Heart left ventricle (tissue), 16 donors: ENCODE measurements around the gene FNTB. TPM values are rescaled to one million over a fixed set of nuclear protein-coding genes. Genes with fewer than 3 reads are reported as not detected.

ENCODE experiments used
- ATAC-seq, 4 donors: fragments of 200-7000 bp; cut with Tn5 transposase; one replicate each; pipeline ENCODE4 v1.9.1; 2020 to 2022; ENCODE audit warnings: moderate library complexity in 4 of 4, mild to moderate bottlenecking in 3 of 4, moderate number of reproducible peaks in 1 of 4
- DNase-seq, 5 donors: peaks; one replicate each; pipeline ENCODE4 v3.0.0-alpha.2; 2020
- H3K27ac ChIP-seq, 12 donors: fragments of 200-600 bp; sonication (generic) in 4 of 12; one replicate each; pipeline versions ENCODE4 v1.5.0 to v1.8.0; 2016 to 2022; ENCODE audit warnings: mild to moderate bottlenecking in 2 of 12
- H3K27me3 ChIP-seq, 9 donors: fragments of 200-600 bp; sonication (generic) in 2 of 9; one replicate each; pipeline versions ENCODE4 v1.5.1 to v1.8.0; 2016 to 2022; ENCODE audit warnings: mild to moderate bottlenecking in 3 of 9
- H3K36me3 ChIP-seq, 9 donors: fragments of 200-600 bp; sonication (generic) in 2 of 9; one replicate each; pipeline versions ENCODE4 v1.5.0 to v1.8.0; 2018 to 2022; ENCODE audit warnings: mild to moderate bottlenecking in 2 of 9
- H3K4me1 ChIP-seq, 12 donors: fragments of 200-600 bp; sonication (generic) in 4 of 12; one replicate each; pipeline versions ENCODE4 v1.5.0 to v1.8.0; 2016 to 2022; ENCODE audit warnings: mild to moderate bottlenecking in 3 of 12
- H3K4me3 ChIP-seq, 12 donors: fragments of 200-600 bp; sonication (generic) in 4 of 12; one replicate each; pipeline versions ENCODE4 v1.5.0 to v1.8.0; 2017 to 2022; ENCODE audit warnings: mild to moderate bottlenecking in 9 of 12, moderate library complexity in 4 of 12
- H3K9me3 ChIP-seq, 12 donors: fragments of 200-600 bp; sonication (generic) in 4 of 12; one replicate each; pipeline versions ENCODE4 v1.5.0 to v1.8.0; 2016 to 2022; ENCODE audit warnings: mild to moderate bottlenecking in 1 of 12
- POLR2A ChIP-seq, 2 donors: fragments of 450-650 bp; IDR thresholded peaks; one replicate each; pipeline ENCODE4 v1.6.1; 2017; ENCODE audit warnings: antibody characterized with exemption in 2 of 2, mild to moderate bottlenecking in 2 of 2, moderate library complexity in 2 of 2
- WGBS, 4 donors: extraction: QIAGEN DNeasy Blood & Tissue Kit in 2 of 4; methylation state at CpG; one replicate each; pipeline versions ENCODE4 v1.1.5 to v1.1.7; 2013 to 2018; 5-methylcytosine and 5-hydroxymethylcytosine counted together
- intact Hi-C, 10 donors: fragments of 100-400 bp; cut with DNase I; formaldehyde crosslinking; loops; one replicate each; pipeline versions ENCODE4 v1.11.1 to v1.14.2; 2022
- long read RNA-seq, 3 donors: library from polyadenylated mRNA; unstranded; transcript quantifications; one replicate each; pipeline ENCODE4 v2.0.0, GENCODE V29; 2020 to 2021
- polyA plus RNA-seq, 2 donors: library from polyadenylated mRNA; stranded (reverse); fragments of 200-250 nt; gene quantifications; one replicate each; pipeline ENCODE4 v1.2.3, GENCODE V29; 2013
- total RNA-seq, 9 donors: library from RNA; depleted of rRNA in 2 of 9; stranded (reverse); fragments of >200 nt in 2 of 9; fragmentation: NEBNext Ultra II Directional in 3 of 9; extraction: Animal tissue kit (Norgen Biotek cat#: 25700) in 3 of 9; gene quantifications; one replicate each; pipeline versions ENCODE4 v1.1.0 to v1.2.4, GENCODE V29; 2016 to 2023
- TF ChIP-seq, protein P1 (sequence below), 12 donors: fragments of 200-600 bp; sonication (generic) in 4 of 12; IDR thresholded peaks; one replicate each; pipeline versions ENCODE4 v1.5.0 to v1.8.0; 2018 to 2022; ENCODE audit warnings: antibody characterized with exemption in 12 of 12, mild to moderate bottlenecking in 5 of 12
- donor health status: ischemic (EF 13 %, LVEDD 7.1; RV severe dilation, severe dysfunction).
- donor health status: healthy with polysubstance abuse.
- donor health status: DM: no; HTN: yes; CAD: no.
- donor health status: DM: no; HTN: no; CAD: no.
- donor health status: ischemic (EF 25% LVEDD 6.9; RV normal size, moderate dysfunction).
- donor health status: ischemic (EF 25% LVEDD 5.7; RV mildly dilated, moderate dysfunction).
- donor health status: healthy.
- donor health status: DM: yes; HTN: yes; CAD: no.
- donor health status: ischemic (EF 35%, LVEDD 5.7; RV mildly dilated, moderate dysfunction).
- donor health status: nonischemic (EF 11% LVEDD 7.7; RV severe dilation, severe dysfunction).
- donor health status: DM: yes; HTN: yes; CAD: no.
- donor health status: PGD.
- donor health status: ischemic (EF 29% LVEDD 5.4; RV normal size, mild dysfunction).
- donor health status: nonischemic (EF 23%, LVEDD 6.1; RV moderate dilation, normal function).

The FNTB gene, protein sequence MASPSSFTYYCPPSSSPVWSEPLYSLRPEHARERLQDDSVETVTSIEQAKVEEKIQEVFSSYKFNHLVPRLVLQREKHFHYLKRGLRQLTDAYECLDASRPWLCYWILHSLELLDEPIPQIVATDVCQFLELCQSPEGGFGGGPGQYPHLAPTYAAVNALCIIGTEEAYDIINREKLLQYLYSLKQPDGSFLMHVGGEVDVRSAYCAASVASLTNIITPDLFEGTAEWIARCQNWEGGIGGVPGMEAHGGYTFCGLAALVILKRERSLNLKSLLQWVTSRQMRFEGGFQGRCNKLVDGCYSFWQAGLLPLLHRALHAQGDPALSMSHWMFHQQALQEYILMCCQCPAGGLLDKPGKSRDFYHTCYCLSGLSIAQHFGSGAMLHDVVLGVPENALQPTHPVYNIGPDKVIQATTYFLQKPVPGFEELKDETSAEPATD
- total RNA-seq (10 to 100 TPM; 13.0 to 20.8 (median 16.7) TPM), polyA plus RNA-seq (10 to 100 TPM; 10.5 to 22.5 TPM)
- long read RNA-seq, donor 1, transcript FNTB-201 (12 exons, 2,834 nt): major isoform, 18 of 33 reads
- long read RNA-seq, donor 1, partial matches to known transcripts: 5 of 33 reads
- long read RNA-seq, donor 1, other reads (novel, unspliced or antisense): 6 of 33 reads
- long read RNA-seq, donor 2, transcript FNTB-208 (3 exons, 530 nt): major isoform, 37 of 81 reads
- long read RNA-seq, donor 2, transcript FNTB-201 (12 exons, 2,834 nt): minor isoform, 31 of 81 reads
- long read RNA-seq, donor 2, partial matches to known transcripts: 2 of 81 reads
- long read RNA-seq, donor 2, other reads (novel, unspliced or antisense): 11 of 81 reads
- long read RNA-seq, donor 3, transcript FNTB-201 (12 exons, 2,834 nt): major isoform, 28 of 39 reads
- long read RNA-seq, donor 3, transcript FNTB-208 (3 exons, 530 nt): minor isoform, 6 of 39 reads
- long read RNA-seq, donor 3, partial matches to known transcripts: 0 of 39 reads
- long read RNA-seq, donor 3, other reads (novel, unspliced or antisense): 5 of 39 reads

GRCh38 chr14:64986648-64987437 lies at the start of gene FNTB:
FNTB (plus strand) TSS chr14:64986895; CDS start chr14:64986954, 59 bp downstream.
- intact Hi-C loops: loop anchor here in 8 of 10 donors (2.0 to 10.0 kb wide), 11 partner anchors 35 to 838 kb away; partner anchors contain the start of genes CHURC1 (in 4 of the 8), FUT8 (in 2 of the 8) and MAX (in 2 of the 8)
- Histone ChIP-seq H3K27me3 (no peaks in the 10 kb centered on the region), H3K4me3 (peak within 1 kb of the TSS; percentile 66 to 93 (median 80)), H3K4me1 (peaks cover 0 to 41% (median 14%) of the 10 kb centered on the region in 12 donors), H3K27ac (peak within 1 kb of the TSS; percentile 60 to 94 (median 87)), H3K36me3 (no peaks in the 10 kb centered on the region), H3K9me3 (no peaks in the 10 kb centered on the region)
- whole genome bisulfite sequencing, 4 donors: 0% methylated on average over 34 to 65 of the region's 65 CpGs
- ATAC-seq: peak; percentile 98 to 99 (median 99)
- peak; percentile 95 to 98 (median 98) for DNase-seq
- TF ChIP-seq, protein P1, sequence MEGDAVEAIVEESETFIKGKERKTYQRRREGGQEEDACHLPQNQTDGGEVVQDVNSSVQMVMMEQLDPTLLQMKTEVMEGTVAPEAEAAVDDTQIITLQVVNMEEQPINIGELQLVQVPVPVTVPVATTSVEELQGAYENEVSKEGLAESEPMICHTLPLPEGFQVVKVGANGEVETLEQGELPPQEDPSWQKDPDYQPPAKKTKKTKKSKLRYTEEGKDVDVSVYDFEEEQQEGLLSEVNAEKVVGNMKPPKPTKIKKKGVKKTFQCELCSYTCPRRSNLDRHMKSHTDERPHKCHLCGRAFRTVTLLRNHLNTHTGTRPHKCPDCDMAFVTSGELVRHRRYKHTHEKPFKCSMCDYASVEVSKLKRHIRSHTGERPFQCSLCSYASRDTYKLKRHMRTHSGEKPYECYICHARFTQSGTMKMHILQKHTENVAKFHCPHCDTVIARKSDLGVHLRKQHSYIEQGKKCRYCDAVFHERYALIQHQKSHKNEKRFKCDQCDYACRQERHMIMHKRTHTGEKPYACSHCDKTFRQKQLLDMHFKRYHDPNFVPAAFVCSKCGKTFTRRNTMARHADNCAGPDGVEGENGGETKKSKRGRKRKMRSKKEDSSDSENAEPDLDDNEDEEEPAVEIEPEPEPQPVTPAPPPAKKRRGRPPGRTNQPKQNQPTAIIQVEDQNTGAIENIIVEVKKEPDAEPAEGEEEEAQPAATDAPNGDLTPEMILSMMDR (IDR thresholded peaks at IDR 0.05): peak; percentile 56 to 97 (median 80)
- TF ChIP-seq POLR2A (IDR thresholded peaks at IDR 0.05): peak in 1 of 2 donors; percentile 53

DNA sequence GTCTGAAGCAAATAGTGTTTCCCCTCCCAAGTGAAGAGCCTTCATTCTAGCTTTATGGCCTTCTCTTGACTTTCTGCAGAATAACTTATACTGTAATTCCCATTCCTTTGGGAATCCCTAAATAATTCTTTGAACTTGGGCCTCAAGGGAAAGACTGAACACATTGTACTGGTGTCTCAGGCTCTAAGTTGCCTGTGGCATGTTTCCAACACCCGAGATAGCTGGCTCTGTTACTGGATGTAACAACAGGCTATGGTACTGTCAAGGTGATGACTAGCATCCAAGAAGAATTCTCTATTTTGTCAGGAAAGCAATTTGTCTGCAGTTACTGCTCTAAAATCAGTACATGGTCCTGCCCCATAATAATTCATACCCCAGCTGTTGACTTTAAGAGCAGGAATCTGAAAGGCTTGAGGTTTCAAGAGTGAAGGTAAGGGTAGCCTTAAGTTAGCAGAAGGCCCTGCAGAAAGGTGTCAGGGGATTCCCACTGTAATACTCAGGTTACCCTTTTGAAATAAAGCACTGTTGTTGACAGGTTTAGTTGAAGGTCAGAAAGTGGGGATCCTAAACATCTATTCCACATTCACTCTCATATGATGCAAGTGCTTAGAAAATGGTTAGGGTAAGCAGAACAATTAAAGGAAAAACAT lies 49.4 kb upstream of the FNTB start:
- H3K9me3 ChIP-seq: no peaks in the 10 kb centered on the region
- WGBS, 4 donors: 0 to 14% (median 5%) methylated on average over 1 of the region's 1 CpG
- peaks cover 0 to 70% (median 26%) of the 10 kb centered on the region in 9 donors for H3K36me3 ChIP-seq
- DNase-seq (peak in 1 of 5 donors; percentile 74), ATAC-seq (peak; percentile 62 to 75 (median 72))
- TF ChIP-seq POLR2A (IDR thresholded peaks at IDR 0.05): no peak
- TF ChIP-seq, protein P1 (IDR thresholded peaks at IDR 0.05): no peak
- H3K27ac ChIP-seq: peak overlapping the region in 10 of 12 donors; percentile 0 to 54 (median 37)
- H3K27me3 ChIP-seq: no peaks in the 10 kb centered on the region
- intact Hi-C loops: no loop called here
- no peak overlapping the region for H3K4me3 ChIP-seq
- peaks cover 0 to 34% (median 10%) of the 10 kb centered on the region in 12 donors for H3K4me1 ChIP-seq

DNA sequence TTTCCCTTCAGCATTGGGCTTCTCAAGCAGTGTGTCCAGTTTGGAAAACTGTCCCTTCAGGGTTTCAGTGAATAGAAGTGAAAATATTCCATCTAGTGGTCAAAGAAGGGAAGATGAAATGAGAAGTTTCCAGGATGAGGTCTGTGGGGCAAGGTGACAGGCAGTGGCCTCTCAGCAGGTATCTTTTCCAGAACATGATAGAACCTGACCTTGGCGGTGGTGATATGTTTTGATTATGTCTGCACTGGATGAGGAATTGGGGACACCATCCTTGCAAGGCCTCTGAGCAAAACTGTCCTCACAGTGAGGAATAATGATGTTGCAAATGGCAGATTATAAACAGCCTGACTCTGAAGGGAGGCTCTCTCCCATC lies 48.9 kb upstream of the FNTB start:
- H3K36me3 ChIP-seq: peaks cover 0 to 66% (median 21%) of the 10 kb centered on the region in 9 donors
- TF ChIP-seq, protein P1 (IDR thresholded peaks at IDR 0.05): peak in 8 of 12 donors; percentile 16 to 46 (median 23)
- TF ChIP-seq POLR2A (IDR thresholded peaks at IDR 0.05): no peak
- intact Hi-C loops: no loop called here
- H3K4me3 ChIP-seq: no peak overlapping the region
- peaks cover 0 to 34% (median 10%) of the 10 kb centered on the region in 12 donors for H3K4me1 ChIP-seq
- peak overlapping the region in 6 of 12 donors; percentile 0 to 54 (median 32) for H3K27ac ChIP-seq
- no peaks in the 10 kb centered on the region for H3K9me3 ChIP-seq
- WGBS, 4 donors: 75 to 94% (median 83%) methylated on average over 1 of the region's 1 CpG
- ATAC-seq: peak in 2 of 4 donors; percentile 19 to 36
- DNase-seq: no peak
- H3K27me3 ChIP-seq: no peaks in the 10 kb centered on the region
